ENCODE measurements around the gene CABP1.
"Not testable (repeated sequence)": the region's sequence is repeated elsewhere in the genome, so short reads cannot be mapped to it uniquely, and the experiment has no call there.

Gene CABP1

GRCh38 chr12:120639771-120640721 is at the start of gene CABP1:
Gene CABP1, plus strand, starts transcription at chr12:120640626. Its CDS starts 60 bp downstream, at chr12:120640686.
- H3K27me3 ChIP-seq (ENCODE audit: low read depth, low read length) = peaks cover 28% of the 10 kb centered on the region
- H3K4me1 ChIP-seq (ENCODE audit: control insufficient read depth in 1 of 2, insufficient read depth in 2 of 2, low read length in 2 of 2) = peaks cover 0 to 15% of the 10 kb centered on the region in 2 donors
- no peak within 1 kb of the TSS for H3K27ac ChIP-seq (ENCODE audit: low read length)

GRCh38 chr12:120590741-120591407 is 49.6 kb upstream of the CABP1 start:
- H3K27ac ChIP-seq (ENCODE audit: low read length) = no peak overlapping the region
- peaks cover 0 to 10% of the 10 kb centered on the region in 2 donors for H3K4me1 ChIP-seq (ENCODE audit: control insufficient read depth in 1 of 2, insufficient read depth in 2 of 2, low read length in 2 of 2)
- no peaks in the 10 kb centered on the region for H3K36me3 ChIP-seq (ENCODE audit: control insufficient read depth in 1 of 2, insufficient read depth in 2 of 2, low read length in 2 of 2)
- no peaks in the 10 kb centered on the region for H3K9me3 ChIP-seq (ENCODE audit: control insufficient read depth in 1 of 2, low read length in 2 of 2)
- no peak overlapping the region for H3K4me3 ChIP-seq (ENCODE audit: low read depth in 1 of 2, low read length in 2 of 2)
- H3K27me3 ChIP-seq (ENCODE audit: low read depth, low read length) = no peaks in the 10 kb centered on the region

More at GRCh38 chr12:120639771-120640721, at the start of gene CABP1:
- no peaks in the 10 kb centered on the region for H3K9me3 ChIP-seq (ENCODE audit: control insufficient read depth in 1 of 2, low read length in 2 of 2)
- H3K4me3 ChIP-seq (ENCODE audit: low read depth in 1 of 2, low read length in 2 of 2) = peak within 1 kb of the TSS in 1 of 2 donors; percentile 64
- no peaks in the 10 kb centered on the region for H3K36me3 ChIP-seq (ENCODE audit: control insufficient read depth in 1 of 2, insufficient read depth in 2 of 2, low read length in 2 of 2)

- H3K36me3 ChIP-seq (ENCODE audit: control insufficient read depth in 1 of 2, insufficient read depth in 2 of 2, low read length in 2 of 2) = no peaks in the 10 kb centered on the region
- peaks cover 0 to 10% of the 10 kb centered on the region in 2 donors for H3K4me1 ChIP-seq (ENCODE audit: control insufficient read depth in 1 of 2, insufficient read depth in 2 of 2, low read length in 2 of 2)
- H3K9me3 ChIP-seq (ENCODE audit: control insufficient read depth in 1 of 2, low read length in 2 of 2) = no peaks in the 10 kb centered on the region
- no peaks in the 10 kb centered on the region for H3K27me3 ChIP-seq (ENCODE audit: low read depth, low read length)
- H3K4me3 ChIP-seq (ENCODE audit: low read depth in 1 of 2, low read length in 2 of 2) = no peak overlapping the region
- H3K27ac ChIP-seq (ENCODE audit: low read length) = no peak overlapping the region
These were observed 48.0 kb upstream of the CABP1 start for GRCh38 chr12:120592121-120593049.

GRCh38 chr12:120596901-120597300 is 43.5 kb upstream of the CABP1 start:
- H3K36me3 ChIP-seq (ENCODE audit: control insufficient read depth in 1 of 2, insufficient read depth in 2 of 2, low read length in 2 of 2) = no peaks in the 10 kb centered on the region
- H3K27me3 ChIP-seq (ENCODE audit: low read depth, low read length) = no peaks in the 10 kb centered on the region
- no peaks in the 10 kb centered on the region for H3K9me3 ChIP-seq (ENCODE audit: control insufficient read depth in 1 of 2, low read length in 2 of 2)
- no peaks in the 10 kb centered on the region for H3K4me1 ChIP-seq (ENCODE audit: control insufficient read depth in 1 of 2, insufficient read depth in 2 of 2, low read length in 2 of 2)
- H3K27ac ChIP-seq (ENCODE audit: low read length) = no peak overlapping the region
- no peak overlapping the region for H3K4me3 ChIP-seq (ENCODE audit: low read depth in 1 of 2, low read length in 2 of 2)

GRCh38 chr12:120597861-120598260 is 42.6 kb upstream of the CABP1 start:
- Histone ChIP-seq H3K9me3 (ENCODE audit: control insufficient read depth in 1 of 2, low read length in 2 of 2) (no peaks in the 10 kb centered on the region), H3K4me1 (ENCODE audit: control insufficient read depth in 1 of 2, insufficient read depth in 2 of 2, low read length in 2 of 2) (no peaks in the 10 kb centered on the region), H3K36me3 (ENCODE audit: control insufficient read depth in 1 of 2, insufficient read depth in 2 of 2, low read length in 2 of 2) (no peaks in the 10 kb centered on the region), H3K27ac (ENCODE audit: low read length) (no peak overlapping the region), H3K27me3 (ENCODE audit: low read depth, low read length) (no peaks in the 10 kb centered on the region), H3K4me3 (ENCODE audit: low read depth in 1 of 2, low read length in 2 of 2) (no peak overlapping the region)

- no peaks in the 10 kb centered on the region for H3K36me3 ChIP-seq (ENCODE audit: control insufficient read depth in 1 of 2, insufficient read depth in 2 of 2, low read length in 2 of 2)
- no peak overlapping the region for H3K4me3 ChIP-seq (ENCODE audit: low read depth in 1 of 2, low read length in 2 of 2)
- no peak overlapping the region for H3K27ac ChIP-seq (ENCODE audit: low read length)
- no peaks in the 10 kb centered on the region for H3K4me1 ChIP-seq (ENCODE audit: control insufficient read depth in 1 of 2, insufficient read depth in 2 of 2, low read length in 2 of 2)
- H3K9me3 ChIP-seq (ENCODE audit: control insufficient read depth in 1 of 2, low read length in 2 of 2) = no peaks in the 10 kb centered on the region
- H3K27me3 ChIP-seq (ENCODE audit: low read depth, low read length) = no peaks in the 10 kb centered on the region
These were observed 41.6 kb upstream of the CABP1 start for GRCh38 chr12:120598674-120599463.

- H3K4me3 ChIP-seq (ENCODE audit: low read depth in 1 of 2, low read length in 2 of 2) = no peak overlapping the region
- no peak overlapping the region for H3K27ac ChIP-seq (ENCODE audit: low read length)
- H3K4me1 ChIP-seq (ENCODE audit: control insufficient read depth in 1 of 2, insufficient read depth in 2 of 2, low read length in 2 of 2) = no peaks in the 10 kb centered on the region
- no peaks in the 10 kb centered on the region for H3K27me3 ChIP-seq (ENCODE audit: low read depth, low read length)
- no peaks in the 10 kb centered on the region for H3K9me3 ChIP-seq (ENCODE audit: control insufficient read depth in 1 of 2, low read length in 2 of 2)
- H3K36me3 ChIP-seq (ENCODE audit: control insufficient read depth in 1 of 2, insufficient read depth in 2 of 2, low read length in 2 of 2) = no peaks in the 10 kb centered on the region
These were observed 40.5 kb upstream of the CABP1 start for GRCh38 chr12:120599672-120600552.

- H3K4me3 ChIP-seq (ENCODE audit: low read depth in 1 of 2, low read length in 2 of 2); H3K9me3 ChIP-seq (ENCODE audit: control insufficient read depth in 1 of 2, low read length in 2 of 2); H3K27me3 ChIP-seq (ENCODE audit: low read depth, low read length); H3K4me1 ChIP-seq (ENCODE audit: control insufficient read depth in 1 of 2, insufficient read depth in 2 of 2, low read length in 2 of 2); H3K27ac ChIP-seq (ENCODE audit: low read length); H3K36me3 ChIP-seq (ENCODE audit: control insufficient read depth in 1 of 2, insufficient read depth in 2 of 2, low read length in 2 of 2): not testable (repeated sequence)
These were observed 38.0 kb upstream of the CABP1 start for GRCh38 chr12:120602416-120602815.

- Histone ChIP-seq H3K36me3 (ENCODE audit: control insufficient read depth in 1 of 2, insufficient read depth in 2 of 2, low read length in 2 of 2) (no peaks in the 10 kb centered on the region), H3K4me3 (ENCODE audit: low read depth in 1 of 2, low read length in 2 of 2) (no peak overlapping the region), H3K9me3 (ENCODE audit: control insufficient read depth in 1 of 2, low read length in 2 of 2) (no peaks in the 10 kb centered on the region), H3K27me3 (ENCODE audit: low read depth, low read length) (no peaks in the 10 kb centered on the region), H3K27ac (ENCODE audit: low read length) (no peak overlapping the region), H3K4me1 (ENCODE audit: control insufficient read depth in 1 of 2, insufficient read depth in 2 of 2, low read length in 2 of 2) (no peaks in the 10 kb centered on the region)
These were observed 29.9 kb upstream of the CABP1 start for GRCh38 chr12:120610560-120610959.

GRCh38 chr12:120611534-120611933 is 28.9 kb upstream of the CABP1 start:
- not testable (repeated sequence) for H3K9me3 ChIP-seq (ENCODE audit: control insufficient read depth in 1 of 2, low read length in 2 of 2); H3K4me1 ChIP-seq (ENCODE audit: control insufficient read depth in 1 of 2, insufficient read depth in 2 of 2, low read length in 2 of 2); H3K27me3 ChIP-seq (ENCODE audit: low read depth, low read length); H3K4me3 ChIP-seq (ENCODE audit: low read depth in 1 of 2, low read length in 2 of 2); H3K36me3 ChIP-seq (ENCODE audit: control insufficient read depth in 1 of 2, insufficient read depth in 2 of 2, low read length in 2 of 2); H3K27ac ChIP-seq (ENCODE audit: low read length)

Data from muscle layer of duodenum (tissue), 2 donors.